GM19395 (cell line): ENCODE data around the gene FGF7.
"Not testable (repeated sequence)": the region's sequence is repeated elsewhere in the genome, so short reads cannot be mapped to it uniquely, and the experiment has no call there.

Source experiments
- ATAC-seq: cut with Tn5 transposase; IDR thresholded peaks from one replicate; pipeline ENCODE4 v1.9.1; 2021; ENCODE audit warnings: mild to moderate bottlenecking, moderate library complexity; ENCODE audit not compliant: unreplicated experiment

FGF7 gene

DNA sequence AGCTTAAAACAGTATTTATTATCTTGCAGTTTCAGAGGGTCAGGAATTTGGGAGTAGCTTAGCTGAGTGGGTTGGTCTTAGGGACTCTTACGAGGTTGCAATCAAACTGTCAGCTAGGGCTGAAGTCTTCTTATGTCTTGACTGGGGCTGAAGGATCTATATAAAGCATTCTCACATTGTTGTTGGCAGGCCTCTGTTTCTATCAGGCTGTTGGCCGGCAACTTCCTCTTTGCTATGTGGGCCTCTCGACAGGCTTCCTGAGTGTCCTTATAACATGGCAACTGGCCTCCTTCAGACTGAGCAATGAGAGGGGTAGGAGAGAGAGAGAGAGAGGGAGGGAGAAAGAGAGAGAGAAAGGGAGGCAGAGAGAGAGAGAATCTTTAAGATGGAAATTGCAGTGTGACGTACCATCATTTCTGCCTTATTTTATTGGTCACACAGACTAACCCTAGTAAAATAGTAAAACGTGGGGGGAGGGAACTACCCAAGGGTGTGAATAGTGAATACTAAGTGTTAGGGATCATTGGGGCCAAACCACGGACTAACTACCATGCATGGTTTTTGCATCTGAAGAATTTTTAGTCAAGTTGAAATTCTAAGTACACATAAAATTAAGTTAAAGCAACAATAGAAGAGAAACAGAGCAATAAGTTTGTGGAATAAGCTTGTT lies 16.1 kb downstream of the FGF7 start:
- peak; percentile 93 for ATAC-seq

DNA sequence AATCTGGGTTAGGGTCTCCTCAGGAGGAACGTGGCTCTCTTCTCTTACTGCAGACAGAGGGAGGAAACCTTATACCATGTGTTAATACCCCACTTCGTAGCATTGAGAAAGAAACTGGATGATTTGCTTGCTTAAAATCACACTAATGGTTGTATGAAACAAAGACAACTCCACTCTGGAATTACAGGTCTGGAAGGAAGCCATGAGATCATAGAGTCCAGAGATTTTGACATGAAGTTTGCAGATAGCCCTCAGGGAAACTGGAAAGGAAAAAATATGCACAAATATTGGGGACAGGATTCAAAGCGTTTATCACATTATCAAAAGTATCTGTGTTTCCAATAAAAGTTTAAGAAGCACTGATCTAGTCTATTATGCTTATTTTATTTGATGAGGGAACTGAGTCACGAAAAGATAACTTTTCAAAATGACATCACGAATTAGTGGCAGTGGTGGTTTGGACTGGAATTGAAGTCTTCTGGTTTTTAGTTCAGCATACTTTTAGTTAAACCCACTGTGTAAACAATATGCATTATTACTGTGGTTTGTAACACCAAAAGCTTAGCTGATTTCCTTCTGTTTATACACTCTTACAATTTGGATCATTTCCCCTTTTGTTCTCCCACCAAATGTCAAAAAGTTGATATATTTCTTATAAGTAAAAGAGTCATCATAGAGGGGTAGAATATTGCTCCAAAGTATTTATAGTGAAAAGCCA lies 16.8 kb downstream of the FGF7 start:
- no peak for ATAC-seq

DNA sequence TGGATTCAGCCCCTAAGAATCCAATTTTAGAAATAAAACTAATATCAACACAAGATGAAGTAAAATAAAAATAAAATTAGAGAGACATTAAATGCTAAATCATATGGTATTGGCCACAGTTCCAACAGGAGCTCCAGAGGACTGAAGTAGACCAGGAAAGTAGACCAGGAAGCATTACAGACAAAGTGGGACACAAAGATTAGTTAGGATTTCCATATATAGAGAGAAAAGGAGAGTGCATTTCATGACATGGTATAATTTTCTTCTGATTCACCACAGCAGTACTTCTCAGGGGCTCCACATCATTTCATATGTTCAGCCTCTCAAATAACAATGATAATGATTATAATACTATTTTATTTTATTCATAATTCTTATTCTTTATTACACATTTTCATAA lies 18.3 kb downstream of the FGF7 start:
- ATAC-seq = no peak

DNA sequence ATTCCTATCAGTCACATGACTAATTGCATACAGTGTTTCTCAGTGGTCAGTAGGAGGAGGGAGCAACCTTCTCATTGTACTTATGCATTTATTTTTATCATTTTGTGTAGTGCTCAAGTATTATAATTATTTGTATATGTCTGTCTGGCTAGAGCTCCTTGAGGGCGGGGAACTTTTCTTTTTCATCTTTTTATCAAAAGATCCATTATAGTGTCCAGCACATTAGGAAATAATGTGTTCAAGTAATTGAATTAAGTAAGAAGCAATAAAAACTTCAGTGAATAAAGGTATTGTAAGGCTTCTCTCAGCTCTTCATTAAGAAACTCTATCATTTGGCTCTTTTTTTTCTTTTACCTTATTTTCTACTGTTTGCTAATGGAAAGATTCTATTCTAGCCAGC lies 18.8 kb downstream of the FGF7 start:
- ATAC-seq = no peak

DNA sequence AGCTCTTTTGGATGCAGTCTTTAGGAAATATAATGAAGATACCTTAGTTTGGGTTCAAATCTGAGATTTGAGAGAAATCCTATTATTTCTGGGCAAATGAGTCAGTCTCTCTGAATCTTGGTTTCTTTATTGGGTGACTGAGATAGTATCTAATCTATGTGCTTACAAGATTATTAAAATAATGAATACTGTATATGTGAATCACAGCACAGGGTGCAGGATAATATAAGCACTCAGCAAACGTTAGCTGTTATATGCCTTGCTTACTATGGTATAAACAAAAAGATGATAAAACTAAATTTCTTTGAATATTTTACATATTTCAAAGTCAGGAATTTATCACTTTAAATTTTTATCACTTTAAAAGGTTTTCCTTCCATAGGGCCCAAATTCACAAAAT lies 29.6 kb downstream of the FGF7 start:
- ATAC-seq = no peak

DNA sequence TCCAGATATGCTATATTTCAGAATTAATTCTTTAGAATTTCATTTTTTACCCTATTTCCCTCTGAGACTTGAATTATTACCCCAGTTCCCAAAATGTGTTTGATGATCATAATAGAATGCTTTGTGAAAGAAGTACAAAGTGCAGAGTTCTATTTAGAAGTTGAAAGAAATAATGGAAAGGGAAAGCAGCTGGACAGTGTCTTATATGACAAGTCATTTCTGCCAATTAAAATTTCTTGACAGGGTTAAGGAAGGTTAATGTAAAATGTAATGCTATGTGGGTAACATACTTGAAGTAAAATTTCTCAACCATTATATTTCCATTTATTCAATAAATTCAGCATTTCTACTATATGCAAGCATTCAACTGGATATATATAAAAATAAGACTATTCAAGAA lies 33.1 kb downstream of the FGF7 start:
- ATAC-seq = no peak

DNA sequence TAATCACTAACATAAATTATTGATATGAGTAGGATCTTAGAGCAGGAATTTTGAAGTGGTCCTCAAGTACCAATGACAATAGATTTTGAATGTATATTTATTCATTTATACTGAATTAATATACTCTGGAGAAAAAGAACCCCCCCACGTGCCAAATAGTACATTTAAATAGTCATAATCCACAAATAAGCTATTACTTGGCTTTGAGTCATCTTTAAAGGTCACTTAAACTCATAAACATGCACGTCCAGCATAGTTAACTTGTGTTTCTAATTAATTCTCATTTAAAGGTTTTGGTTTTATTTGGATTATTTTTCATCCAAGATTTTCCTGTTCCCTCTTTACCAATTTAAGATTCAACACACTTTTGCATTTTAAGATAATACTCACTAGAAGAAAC lies 35.1 kb downstream of the FGF7 start:
- ATAC-seq = no peak

DNA sequence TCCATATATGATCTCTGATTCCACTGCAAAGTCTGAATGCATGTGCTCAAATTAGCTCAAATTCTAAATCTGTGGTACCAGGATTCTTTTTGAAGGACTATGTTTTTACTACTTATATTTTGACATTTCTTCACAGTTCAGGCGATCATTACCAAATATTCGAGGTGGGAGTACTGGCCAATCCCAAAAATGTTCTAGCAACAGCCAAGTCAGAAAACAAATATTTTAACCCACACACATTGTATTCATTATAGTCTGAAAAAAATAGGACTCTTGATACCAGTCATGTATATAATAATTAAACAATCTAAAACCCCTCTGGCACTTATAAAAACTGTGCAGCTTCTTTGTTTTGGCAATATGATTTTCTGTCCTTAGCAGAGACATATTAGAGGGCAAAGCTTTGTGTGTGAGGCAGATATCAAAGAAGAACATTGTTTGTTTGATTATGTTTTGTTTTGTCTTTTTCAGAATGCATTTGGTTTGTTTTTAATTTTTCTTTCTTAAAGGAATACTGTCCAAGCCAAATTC lies 37.4 kb downstream of the FGF7 start:
- ATAC-seq = no peak

DNA sequence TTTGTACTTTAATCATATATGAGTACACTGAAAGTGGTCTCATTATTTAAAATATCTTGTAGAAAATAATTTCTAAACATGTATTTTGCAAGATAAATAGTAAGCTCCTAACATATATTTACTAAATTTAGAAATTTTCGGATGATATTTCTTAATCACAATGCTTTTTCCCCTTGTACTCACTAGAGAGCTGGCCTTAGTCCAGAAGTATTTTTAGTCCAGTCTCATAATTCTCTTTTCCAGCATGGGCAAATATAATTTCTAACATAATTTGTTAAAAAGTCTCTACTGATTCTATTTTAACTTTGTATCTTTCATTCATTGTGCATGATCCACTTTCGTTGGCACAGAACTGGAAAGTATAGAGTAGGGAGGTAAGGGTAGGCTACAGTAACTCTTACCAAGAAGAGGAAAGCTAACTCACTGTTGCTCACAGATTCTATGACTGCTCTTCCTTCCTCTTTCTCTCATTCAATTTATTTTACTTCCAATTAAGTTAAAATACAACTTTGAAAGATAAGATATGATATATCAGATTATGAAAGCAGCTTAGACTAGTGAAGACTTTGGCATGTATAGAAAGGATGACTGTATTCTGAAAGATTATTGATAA lies 39.3 kb downstream of the FGF7 start:
- no peak for ATAC-seq

DNA sequence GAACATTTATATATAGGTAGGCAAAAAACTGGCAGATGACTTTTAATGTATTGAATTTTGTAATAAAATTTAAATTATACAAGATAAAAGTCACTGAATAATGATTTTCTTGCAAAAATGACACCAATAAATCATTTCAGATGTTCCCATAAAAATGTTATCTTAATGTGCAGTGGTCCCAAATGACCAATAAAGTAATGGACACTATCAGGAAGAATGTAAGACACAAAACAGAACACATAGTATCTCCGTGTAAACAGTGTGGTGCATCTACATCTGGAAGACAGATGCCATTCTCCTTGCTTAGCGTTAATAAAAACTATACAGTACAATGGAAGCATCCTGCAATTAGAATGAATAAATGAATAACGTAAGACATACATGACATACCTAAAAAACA lies 41.5 kb downstream of the FGF7 start:
- no peak for ATAC-seq

DNA sequence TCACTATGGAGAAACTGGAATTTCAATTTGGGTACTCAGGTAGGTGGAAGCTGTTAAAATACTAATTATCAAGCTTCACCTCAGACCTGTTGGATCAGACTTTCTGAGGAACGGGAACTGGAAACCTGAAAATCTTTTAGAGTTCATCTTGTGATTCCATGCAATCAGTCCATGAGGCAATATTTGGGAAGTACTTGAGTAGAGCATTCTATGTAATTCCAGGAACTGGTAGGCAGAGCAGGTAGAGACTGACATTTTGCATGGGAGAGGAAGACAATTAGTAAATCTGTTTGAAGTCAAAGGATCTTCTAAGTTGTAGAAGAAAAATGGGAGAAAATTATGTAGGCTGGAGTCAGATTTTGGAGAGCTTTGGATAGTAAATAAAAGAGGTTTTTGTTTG lies 43.1 kb downstream of the FGF7 start:
- no peak for ATAC-seq

DNA sequence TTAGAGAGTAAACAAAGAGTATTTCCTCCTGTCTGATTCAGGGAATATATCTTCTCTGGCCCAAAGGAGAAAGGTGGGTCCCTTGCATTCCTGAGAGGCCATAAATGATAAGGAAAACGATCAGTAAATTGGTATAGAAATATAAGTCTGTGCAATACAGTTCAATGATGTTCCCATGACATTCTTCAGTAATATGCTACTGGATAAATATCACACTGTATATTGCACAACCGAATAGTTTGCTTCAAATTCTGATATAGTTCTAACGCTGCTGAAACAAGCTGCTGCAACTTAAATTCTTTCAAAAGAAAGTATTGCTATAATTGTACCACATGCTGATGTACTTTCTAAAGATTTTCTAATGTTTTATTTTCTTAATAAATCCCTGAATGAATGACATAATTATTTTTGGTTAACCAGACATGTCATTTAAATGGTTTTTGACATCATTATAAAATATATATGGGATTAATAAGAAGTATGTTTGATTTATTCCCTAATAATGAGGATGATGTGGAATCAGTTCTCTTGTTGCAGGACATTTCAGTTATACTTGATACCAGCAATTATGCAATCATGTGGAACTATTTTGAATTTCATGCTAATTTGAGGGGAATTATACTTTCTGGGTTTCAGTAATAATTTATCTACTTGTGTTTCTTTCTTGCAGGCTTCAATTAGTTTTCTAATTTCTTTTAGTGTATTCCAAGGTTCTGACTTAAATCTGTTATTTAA lies 44.9 kb downstream of the FGF7 start:
- ATAC-seq = no peak

DNA sequence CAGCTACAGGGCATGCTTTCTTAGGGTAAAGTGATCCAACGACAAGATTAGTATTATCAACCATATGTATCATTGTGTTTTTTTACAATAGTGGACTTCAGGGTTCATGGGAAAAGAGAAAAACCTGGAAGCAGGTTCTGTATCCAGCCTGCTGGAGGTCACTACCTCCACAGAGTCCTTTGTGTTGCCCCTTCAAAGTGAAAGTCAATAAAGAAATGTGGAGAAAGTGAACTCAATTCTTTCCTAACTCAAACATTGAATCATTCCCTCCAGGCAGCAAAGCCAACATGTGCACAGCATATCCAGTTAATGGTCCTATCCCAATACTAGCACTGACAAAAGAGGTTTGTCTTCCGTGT lies 45.4 kb downstream of the FGF7 start:
- no peak for ATAC-seq

DNA sequence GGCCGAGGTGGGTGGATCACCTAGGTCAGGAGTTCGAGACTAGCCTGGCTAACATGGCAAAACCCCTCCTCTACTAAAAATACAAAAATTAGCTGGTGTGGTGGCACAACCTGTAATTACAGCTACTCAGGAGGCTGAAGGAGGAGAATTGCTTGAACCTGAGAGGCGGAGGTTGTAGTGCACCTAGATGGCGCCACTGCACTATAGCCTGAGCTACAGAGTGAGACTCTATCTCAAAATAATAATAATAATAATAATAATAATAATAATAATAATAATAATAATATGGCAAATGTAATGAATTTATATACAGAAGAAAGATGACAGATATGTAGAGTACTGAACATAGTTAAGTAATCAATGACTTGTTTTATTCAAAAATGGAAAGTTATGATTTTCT lies 48.2 kb downstream of the FGF7 start:
- not testable (repeated sequence) for ATAC-seq

DNA sequence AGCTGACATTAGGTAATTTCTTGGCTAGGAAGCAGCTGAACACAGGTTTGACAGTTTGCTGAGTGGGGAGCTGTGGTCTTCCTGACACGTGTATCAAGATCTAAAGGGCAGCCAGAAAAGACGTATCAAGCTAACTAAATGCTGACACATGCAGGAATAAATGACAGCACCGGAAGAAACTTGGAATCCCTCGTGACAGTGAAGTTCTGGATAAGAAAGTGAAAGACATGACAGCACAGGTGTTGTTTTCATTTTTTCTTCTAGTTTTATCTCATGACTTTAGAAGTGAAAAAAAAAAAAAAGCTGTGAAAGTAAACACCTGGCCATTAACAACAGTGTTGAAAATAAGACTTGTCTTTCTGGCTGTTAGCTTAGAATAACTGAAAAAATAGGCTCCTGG lies 48.7 kb downstream of the FGF7 start:
- ATAC-seq = peak; percentile 75

DNA sequence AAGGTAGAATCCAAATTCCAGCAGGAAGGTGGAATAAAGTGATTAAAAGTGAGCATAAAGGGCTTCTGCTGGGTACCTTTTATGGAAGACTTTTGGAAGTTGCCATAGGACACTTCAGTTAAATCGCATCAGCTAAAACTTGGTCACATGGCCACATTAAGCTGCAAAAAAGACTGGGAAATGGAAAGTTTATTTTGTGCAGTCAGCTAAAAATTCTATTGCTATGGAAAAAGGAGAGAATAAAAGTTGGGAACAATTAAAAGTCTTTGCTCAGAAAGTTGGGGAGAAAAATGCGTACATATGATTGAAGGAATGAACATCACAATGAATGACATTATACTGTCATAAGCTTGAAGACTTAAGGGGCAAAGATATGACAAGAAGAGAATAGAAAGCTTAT lies 49.3 kb downstream of the FGF7 start:
- ATAC-seq = no peak

DNA sequence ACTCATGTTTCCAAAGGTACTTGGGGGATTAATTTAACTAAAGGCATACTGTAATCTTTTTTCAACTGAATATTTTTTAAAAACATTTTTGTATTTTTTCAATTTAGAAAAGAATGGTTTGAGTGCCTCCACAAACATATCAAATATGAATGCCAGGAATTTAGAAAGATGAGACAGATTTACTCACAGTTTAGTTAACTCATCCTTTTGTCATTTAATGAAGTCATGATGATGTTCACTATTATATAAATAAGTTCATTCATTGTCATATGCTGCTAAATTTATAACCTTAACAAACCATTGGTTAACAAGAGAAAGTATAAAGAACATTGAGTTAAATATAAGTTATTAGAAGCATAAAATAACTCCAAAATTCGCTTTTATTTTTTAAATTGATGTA lies 50.0 kb downstream of the FGF7 start:
- ATAC-seq = no peak

DNA sequence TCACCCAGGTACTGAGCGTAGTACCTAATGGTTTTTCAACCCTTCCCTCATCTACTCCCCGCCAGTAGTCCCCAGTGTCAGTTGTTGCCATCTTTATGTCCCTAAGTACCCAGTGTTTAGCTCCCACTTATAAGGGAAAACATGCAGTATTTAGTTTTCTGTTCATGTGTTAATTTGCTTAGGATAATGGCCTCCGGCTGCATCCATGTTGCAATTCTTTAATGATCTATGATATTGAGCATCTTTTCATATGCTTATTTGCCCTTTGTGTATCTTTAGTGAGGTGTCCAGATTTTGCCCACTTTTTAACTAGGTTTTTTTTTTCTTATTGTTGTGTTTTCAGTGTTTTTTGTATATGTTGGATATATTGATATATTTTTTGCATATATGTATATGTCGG lies 55.0 kb downstream of the FGF7 start:
- ATAC-seq = not testable (repeated sequence)

DNA sequence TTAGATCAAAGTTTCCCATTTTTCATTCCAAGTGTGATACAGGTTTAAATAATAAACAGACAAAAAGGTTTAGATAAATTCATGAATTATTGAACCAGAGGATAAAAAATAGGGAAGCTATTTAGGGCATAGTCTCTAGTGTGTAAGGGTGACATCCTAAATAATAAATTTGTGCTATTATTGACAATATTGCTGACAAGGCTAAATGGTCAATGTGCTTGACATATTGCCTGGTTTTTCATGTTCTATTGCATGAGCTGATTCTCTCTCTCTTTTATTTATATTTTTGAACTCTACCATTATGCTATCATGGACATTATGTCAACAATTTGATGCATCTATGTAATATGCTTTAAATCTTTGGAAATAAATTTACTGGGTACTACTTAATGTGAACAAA lies 55.9 kb downstream of the FGF7 start:
- not testable (repeated sequence) for ATAC-seq

DNA sequence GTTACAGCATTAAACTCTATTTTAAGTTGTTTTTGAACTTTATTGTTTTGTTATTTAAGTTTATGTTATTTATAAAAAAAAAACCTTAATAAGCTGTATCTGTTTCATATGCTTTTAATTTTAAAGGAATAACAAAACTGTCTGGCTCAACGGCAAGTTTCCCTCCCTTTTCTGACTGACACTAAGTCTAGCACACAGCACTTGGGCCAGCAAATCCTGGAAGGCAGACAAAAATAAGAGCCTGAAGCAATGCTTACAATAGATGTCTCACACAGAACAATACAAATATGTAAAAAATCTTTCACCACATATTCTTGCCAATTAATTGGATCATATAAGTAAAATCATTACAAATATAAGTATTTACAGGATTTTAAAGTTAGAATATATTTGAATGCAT lies 62.4 kb downstream of the FGF7 start:
- ATAC-seq = not testable (repeated sequence)

DNA sequence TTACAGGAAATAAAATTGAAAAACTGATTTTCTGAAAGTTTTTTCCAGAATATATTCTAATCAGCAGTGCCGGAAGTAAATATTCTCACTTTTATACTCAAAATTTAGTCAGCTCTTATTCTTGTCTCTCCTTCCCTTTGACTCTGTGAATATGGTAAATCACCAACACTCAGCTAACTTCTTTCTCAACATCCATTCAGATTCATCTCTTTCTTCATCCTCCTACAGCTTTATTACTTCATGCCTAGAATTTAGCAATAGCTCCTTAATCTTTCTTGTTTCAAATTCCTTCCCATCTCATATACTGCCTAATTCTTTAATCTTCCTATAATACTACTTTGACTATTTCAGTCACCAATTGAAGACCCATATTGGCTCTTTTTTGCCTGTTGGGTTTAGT lies 67.9 kb downstream of the FGF7 start:
- no peak for ATAC-seq

DNA sequence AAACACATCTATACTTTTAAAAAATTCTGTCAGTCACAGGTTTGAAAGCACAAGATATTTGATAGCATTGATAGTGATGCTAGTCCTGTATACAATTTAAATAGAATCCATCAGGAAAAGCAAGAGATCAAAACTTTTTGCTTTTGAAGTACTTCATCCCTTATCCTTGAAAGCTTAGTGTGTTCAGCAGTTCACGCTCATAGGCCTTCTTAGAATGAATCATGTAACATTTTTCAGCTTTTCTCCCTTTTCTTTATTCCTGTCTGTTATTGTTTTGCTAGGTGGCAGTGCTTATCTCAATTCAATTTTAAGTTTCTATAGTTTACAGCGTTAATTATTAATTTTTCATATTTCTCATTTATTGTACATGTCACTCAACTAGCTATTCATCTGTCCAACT lies 69.1 kb downstream of the FGF7 start:
- ATAC-seq = no peak
